Hepatocyte (in vitro differentiated cells): Measurements from ENCODE around the gene YBEY.

Experiments used
- CTCF ChIP-seq: fragments of 200-600 bp; sonication (generic); IDR thresholded peaks from 2 replicates; pipeline ENCODE4 v1.5.1; 2016; ENCODE audit warnings: antibody characterized with exemption, mild to moderate bottlenecking; ENCODE audit not compliant: poor library complexity
- EZH2 ChIP-seq: fragments of 200-600 bp; sonication (generic); IDR thresholded peaks from 2 replicates; pipeline ENCODE4 v1.6.1; 2016; ENCODE audit warnings: antibody characterized with exemption, mild to moderate bottlenecking, borderline replicate concordance
- EZH2phosphoT487 ChIP-seq: fragments of 200-600 bp; sonication (generic); IDR thresholded peaks from one replicate; pipeline ENCODE4 v1.6.1; 2018; ENCODE audit warnings: antibody characterized with exemption, mild to moderate bottlenecking, low read depth, moderate library complexity; ENCODE audit not compliant: unreplicated experiment, severe bottlenecking

GRCh38 chr21:46311568-46311967 is 25.4 kb downstream of the YBEY start:
- TF ChIP-seq CTCF, result no peak
- no peak for TF ChIP-seq EZH2
- no peak for TF ChIP-seq EZH2phosphoT487
